CD14-positive monocyte (primary cell): Measurements from ENCODE around the gene KIF27. TPM values are rescaled to one million over a fixed set of nuclear protein-coding genes. Genes with fewer than 3 reads are reported as not detected.

ENCODE experiments used
- DNase-seq, 3 donors: peaks; one replicate each; pipeline ENCODE4 v3.0.0-alpha.2; 2011 to 2022
- H2AFZ ChIP-seq: 2 replicates; pipeline ENCODE4 v1.6.0; 2012; ENCODE audit warnings: mild to moderate bottlenecking, low read depth, low read length, inconsistent platforms; ENCODE audit not compliant: insufficient read depth, poor library complexity, severe bottlenecking
- H3K27ac ChIP-seq, 2 donors: 1 replicate in 1 of 2; 2 replicates in 1 of 2; pipeline ENCODE4 v1.5.1; 2012 to 2013; ENCODE audit warnings: low read length in 2 of 2, control low read depth in 1 of 2, inconsistent platforms in 1 of 2, low read depth in 1 of 2, mild to moderate bottlenecking in 1 of 2
- H3K27me3 ChIP-seq, 2 donors: one replicate each; pipeline versions ENCODE4 v1.6.0 to v1.6.1; 2011 to 2013; ENCODE audit warnings: low read length in 2 of 2; ENCODE audit not compliant: control insufficient read depth in 2 of 2, insufficient read depth in 2 of 2
- H3K36me3 ChIP-seq, 2 donors: replicated peaks in 1 of 2; 1 replicate in 1 of 2; 2 replicates in 1 of 2; pipeline versions ENCODE4 v1.5.1 to v1.6.1; 2012 to 2013; ENCODE audit warnings: low read length in 2 of 2, control low read depth in 1 of 2, inconsistent platforms in 1 of 2, mild to moderate bottlenecking in 1 of 2; ENCODE audit not compliant: insufficient read depth in 2 of 2, control insufficient read depth in 1 of 2
- H3K4me1 ChIP-seq, 2 donors: 1 replicate in 1 of 2; 2 replicates in 1 of 2; pipeline versions ENCODE4 v1.5.1 to v1.6.1; 2012 to 2013; ENCODE audit warnings: low read length in 2 of 2, control low read depth in 1 of 2, inconsistent platforms in 1 of 2, mild to moderate bottlenecking in 1 of 2, moderate library complexity in 1 of 2; ENCODE audit not compliant: insufficient read depth in 2 of 2, control insufficient read depth in 1 of 2
- H3K4me2 ChIP-seq: replicated peaks from 2 replicates; pipeline ENCODE3; 2012; ENCODE audit warnings: low read length, moderate library complexity, mild to moderate bottlenecking; ENCODE audit not compliant: poor library complexity, severe bottlenecking; ENCODE audit errors: extremely low read depth
- H3K4me3 ChIP-seq, 3 experiments: fragments of 200-600 bp in 1 of 3; sonication (generic) in 1 of 3; replicated peaks in 1 of 3; 1 replicate in 2 of 3; 2 replicates in 1 of 3; pipeline ENCODE4 v1.5.1; 2011 to 2013; ENCODE audit warnings: low read length in 3 of 3, mild to moderate bottlenecking in 3 of 3, control low read depth in 2 of 3, low read depth in 2 of 3, inconsistent platforms in 1 of 3, moderate library complexity in 1 of 3
- H3K79me2 ChIP-seq: 2 replicates; pipeline ENCODE4 v1.6.0; 2012; ENCODE audit warnings: mild to moderate bottlenecking, control low read depth, inconsistent platforms, low read length, moderate library complexity; ENCODE audit not compliant: insufficient read depth
- H3K9ac ChIP-seq: 2 replicates; pipeline ENCODE4 v1.6.0; 2017; ENCODE audit warnings: low read length, mild to moderate bottlenecking; ENCODE audit not compliant: insufficient read depth, poor library complexity, severe bottlenecking
- H3K9me3 ChIP-seq, 2 donors: replicated peaks in 1 of 2; 1 replicate in 1 of 2; 2 replicates in 1 of 2; pipeline versions ENCODE4 v1.5.1 to v1.6.1; 2012 to 2013; ENCODE audit warnings: low read length in 2 of 2, control low read depth in 1 of 2; ENCODE audit not compliant: control insufficient read depth in 1 of 2, insufficient read depth in 1 of 2
- H4K20me1 ChIP-seq: 2 replicates; pipeline ENCODE4 v1.6.0; 2012; ENCODE audit warnings: mild to moderate bottlenecking, low read length, control low read depth, moderate library complexity; ENCODE audit not compliant: insufficient read depth
- H3K27ac Mint-ChIP-seq, 7 donors: one replicate each; pipeline ENCODE4 v1.8.0; 2020; ENCODE audit warnings: mild to moderate bottlenecking in 7 of 7, mixed read lengths in 7 of 7, moderate library complexity in 6 of 7, inconsistent platforms in 2 of 7
- H3K27me3 Mint-ChIP-seq, 3 donors: one replicate each; pipeline ENCODE4 v1.8.0; 2021 to 2022; ENCODE audit warnings: low read depth in 3 of 3, mild to moderate bottlenecking in 3 of 3, mixed read lengths in 3 of 3, moderate library complexity in 3 of 3, inconsistent platforms in 1 of 3
- H3K36me3 Mint-ChIP-seq, 2 donors: one replicate each; pipeline ENCODE4 v1.8.0; 2020; ENCODE audit warnings: mixed read lengths in 2 of 2, inconsistent platforms in 1 of 2, mild to moderate bottlenecking in 1 of 2
- H3K4me1 Mint-ChIP-seq: one replicate; pipeline ENCODE4 v1.8.0; 2020; ENCODE audit warnings: mild to moderate bottlenecking, mixed read lengths
- H3K4me3 Mint-ChIP-seq, 2 donors: one replicate each; pipeline ENCODE4 v1.8.0; 2020; ENCODE audit warnings: mild to moderate bottlenecking in 2 of 2, mixed read lengths in 2 of 2, moderate library complexity in 1 of 2
- H3K9me3 Mint-ChIP-seq, 7 donors: one replicate each; pipeline ENCODE4 v1.8.0; 2020 to 2022; ENCODE audit warnings: mixed read lengths in 7 of 7, mild to moderate bottlenecking in 6 of 7, moderate library complexity in 6 of 7, inconsistent platforms in 2 of 7
- CTCF ChIP-seq: fragments of 200-600 bp; IDR thresholded peaks from one replicate; pipeline ENCODE4 v1.8.0; 2022; ENCODE audit warnings: antibody characterized with exemption, mild to moderate bottlenecking
- WGBS: methylation state at CpG from one replicate; pipeline ENCODE4 v1.1.5; 2013; ENCODE audit warnings: missing lambda C conversion rate; ENCODE audit not compliant: insufficient coverage; 5-methylcytosine and 5-hydroxymethylcytosine counted together
- intact Hi-C, 2 donors: fragments of 100-400 bp; cut with micrococcal nuclease; formaldehyde crosslinking; loops; one replicate each; pipeline versions ENCODE4 v1.15.0 to v1.15.1; 2023
- polyA plus RNA-seq, 3 donors: library from polyadenylated mRNA; depleted of rRNA in 1 of 3; unstranded in 2 of 3; stranded (reverse) in 1 of 3; fragments of 300-500 nt in 2 of 3; fragments of >200 nt in 1 of 3; fragmentation: Illumina TruSeq in 2 of 3; gene quantifications; 1 replicate in 2 of 3; 2 replicates in 1 of 3; pipeline ENCODE4 v1.2.3, GENCODE V29; 2012 to 2021

KIF27 gene
- polyA plus RNA-seq, 3 donors, result 0.58 to 1.3 (median 1.1) TPM

GRCh38 chr9:83966209-83966582, 45.0 kb upstream of the KIF27 start:
- Histone ChIP-seq H3K36me3 (peaks cover 40 to 51% of the 10 kb centered on the region in 2 donors), H3K27me3 (no peaks in the 10 kb centered on the region), H3K4me1 (no peaks in the 10 kb centered on the region), H2AFZ (no peak overlapping the region), H3K9ac (no peak overlapping the region), H4K20me1 (peaks cover 64% of the 10 kb centered on the region), H3K79me2 (peaks cover 12% of the 10 kb centered on the region), H3K4me3 (no peak overlapping the region), H3K9me3 (no peaks in the 10 kb centered on the region), H3K27ac (peak overlapping the region in 1 of 2 donors; percentile 6), H3K4me2 (no peak overlapping the region)
- peaks cover 0 to 2% (median 0%) of the 10 kb centered on the region in 7 donors for H3K9me3 Mint-ChIP-seq
- WGBS, result 100% methylated on average over 1 of the region's 8 CpGs
- peaks cover 0 to 4% (median 0%) of the 10 kb centered on the region in 3 donors for H3K27me3 Mint-ChIP-seq
- H3K4me1 Mint-ChIP-seq, result peaks cover 2% of the 10 kb centered on the region
- intact Hi-C loops, result no loop called here
- H3K4me3 Mint-ChIP-seq, result no peak overlapping the region
- no peak for TF ChIP-seq CTCF
- H3K36me3 Mint-ChIP-seq, result peaks cover 45 to 53% of the 10 kb centered on the region in 2 donors
- H3K27ac Mint-ChIP-seq, result peak overlapping the region in 2 of 7 donors; percentile 25 to 40
- DNase-seq, result no peak

GRCh38 chr9:83965350-83966208, 44.3 kb upstream of the KIF27 start:
- DNase-seq, result no peak
- peaks cover 8% of the 10 kb centered on the region for H3K4me1 Mint-ChIP-seq
- no peak overlapping the region for H3K4me2 ChIP-seq
- no peaks in the 10 kb centered on the region for H3K4me1 ChIP-seq
- H2AFZ ChIP-seq, result no peak overlapping the region
- H3K9me3 ChIP-seq, result no peaks in the 10 kb centered on the region
- H3K4me3 Mint-ChIP-seq, result no peak overlapping the region
- no peak overlapping the region for H3K4me3 ChIP-seq
- WGBS, result 92% methylated on average over 6 of the region's 11 CpGs
- peaks cover 34 to 45% of the 10 kb centered on the region in 2 donors for H3K36me3 ChIP-seq
- H3K9ac ChIP-seq, result no peak overlapping the region
- H3K27ac ChIP-seq, result peak overlapping the region; percentile 6 to 36
- peaks cover 0 to 2% (median 0%) of the 10 kb centered on the region in 7 donors for H3K9me3 Mint-ChIP-seq
- no peak for TF ChIP-seq CTCF
- H3K36me3 Mint-ChIP-seq, result peaks cover 39 to 47% of the 10 kb centered on the region in 2 donors
- no peaks in the 10 kb centered on the region for H3K27me3 ChIP-seq
- peaks cover 0 to 4% (median 0%) of the 10 kb centered on the region in 3 donors for H3K27me3 Mint-ChIP-seq
- H3K79me2 ChIP-seq, result peaks cover 6% of the 10 kb centered on the region
- H3K27ac Mint-ChIP-seq, result peak overlapping the region in 4 of 7 donors; percentile 12 to 67 (median 44)
- intact Hi-C loops, result no loop called here
- peaks cover 58% of the 10 kb centered on the region for H4K20me1 ChIP-seq
